ENCODE results near the gene TNS3. TPM values are rescaled to one million over a fixed set of nuclear protein-coding genes. Genes with fewer than 3 reads are reported as not detected.

Gene TNS3
- total RNA-seq, 1 experiment from 2014 or later: 533 TPM

DNA sequence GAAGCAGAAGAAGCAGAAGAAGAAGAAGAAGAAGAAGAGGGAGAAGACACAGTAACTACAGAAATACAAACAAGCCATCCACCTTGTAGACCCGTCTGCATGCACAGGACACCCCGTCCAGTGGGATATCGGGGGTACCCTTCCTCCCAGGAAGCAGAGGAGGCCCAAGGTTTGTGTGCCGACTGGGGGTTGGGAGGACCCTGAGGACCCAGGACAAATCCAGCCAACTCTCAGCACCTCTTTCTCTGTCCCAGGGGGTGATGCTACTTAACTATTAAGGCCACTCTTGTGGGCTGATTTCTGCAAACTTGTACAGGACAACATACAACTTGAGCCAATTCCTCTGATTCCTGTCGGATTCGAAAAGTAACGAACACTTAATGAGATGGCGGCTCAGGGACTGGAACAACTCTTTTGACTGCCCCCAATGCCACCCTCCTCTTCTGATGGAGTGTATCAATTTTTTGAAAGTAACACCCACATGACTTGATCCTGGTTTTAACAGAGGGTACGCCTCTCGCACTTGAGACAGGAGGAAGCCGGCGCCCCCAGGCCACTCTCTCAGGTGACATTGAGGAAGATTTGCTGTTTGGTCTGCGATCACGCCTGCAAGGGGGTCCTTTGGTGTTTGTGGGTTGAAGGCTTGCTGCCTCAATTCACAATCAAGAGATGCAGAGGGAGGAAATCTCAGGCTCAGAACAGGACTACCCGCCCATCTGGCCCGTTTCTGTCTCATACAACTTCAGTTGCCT lies 192.6 kb downstream of the TNS3 start:
- no peak for ATAC-seq
- intact Hi-C loops (cut with micrococcal nuclease; ENCODE audit: unreplicated experiment): no loop called here

DNA sequence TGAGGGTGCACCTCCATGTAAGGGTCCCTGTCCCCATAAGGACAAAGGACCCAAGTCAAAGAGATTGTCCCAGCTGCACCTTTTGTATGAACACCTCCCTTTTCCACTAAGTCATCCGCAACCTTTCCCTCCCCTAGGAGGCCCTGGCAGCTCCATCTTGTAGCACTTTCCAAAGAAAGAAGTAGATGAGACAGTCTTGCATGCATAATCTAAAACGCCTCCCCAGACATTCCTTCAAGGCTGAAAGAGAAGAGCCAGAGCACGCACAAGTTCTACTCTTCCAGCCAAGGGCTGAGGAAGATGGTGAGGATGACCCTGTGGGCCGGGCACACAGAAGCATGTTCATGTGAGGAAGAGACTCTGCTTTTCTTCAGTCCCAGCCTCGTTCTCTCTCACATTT lies 194.4 kb downstream of the TNS3 start:
- ATAC-seq (no peak), DNase-seq (ENCODE audit: low read depth, low spot score) (no peak)
- peaks cover 54% of the 10 kb centered on the region for H3K4me1 ChIP-seq (ENCODE audit: control insufficient read depth, insufficient read depth, low read length)
- no peaks in the 10 kb centered on the region for H3K9me3 ChIP-seq (ENCODE audit: control insufficient read depth, insufficient read depth, low read depth, low read length)
- in situ Hi-C loops (cut with HindIII; ENCODE audit: low pct_unique_long_range_greater_than_20kb, low sequenced_read_pairs): no loop called here
- peaks cover 45% of the 10 kb centered on the region for H3K36me3 ChIP-seq (ENCODE audit: control insufficient read depth, insufficient read depth, low read length)
- H3K27ac ChIP-seq (ENCODE audit: low read length): no peak overlapping the region
- no peaks in the 10 kb centered on the region for H3K27me3 ChIP-seq (ENCODE audit: control insufficient read depth, insufficient read depth, low read length)
- ChIA-PET POLR2A (no interaction called here), CTCF (no interaction called here)
- H3K4me3 ChIP-seq (ENCODE audit: low read depth in 2 of 2, low read length in 2 of 2): no peak overlapping the region
- intact Hi-C loops (cut with micrococcal nuclease; ENCODE audit: unreplicated experiment): no loop called here
- no TSS peak for BruUV-seq (replicated peaks)
- TF ChIP-seq TCF7L2 (IDR thresholded peaks at IDR 0.05; ENCODE audit: low read depth, low read length): no peak
- TF ChIP-seq, protein P1, sequence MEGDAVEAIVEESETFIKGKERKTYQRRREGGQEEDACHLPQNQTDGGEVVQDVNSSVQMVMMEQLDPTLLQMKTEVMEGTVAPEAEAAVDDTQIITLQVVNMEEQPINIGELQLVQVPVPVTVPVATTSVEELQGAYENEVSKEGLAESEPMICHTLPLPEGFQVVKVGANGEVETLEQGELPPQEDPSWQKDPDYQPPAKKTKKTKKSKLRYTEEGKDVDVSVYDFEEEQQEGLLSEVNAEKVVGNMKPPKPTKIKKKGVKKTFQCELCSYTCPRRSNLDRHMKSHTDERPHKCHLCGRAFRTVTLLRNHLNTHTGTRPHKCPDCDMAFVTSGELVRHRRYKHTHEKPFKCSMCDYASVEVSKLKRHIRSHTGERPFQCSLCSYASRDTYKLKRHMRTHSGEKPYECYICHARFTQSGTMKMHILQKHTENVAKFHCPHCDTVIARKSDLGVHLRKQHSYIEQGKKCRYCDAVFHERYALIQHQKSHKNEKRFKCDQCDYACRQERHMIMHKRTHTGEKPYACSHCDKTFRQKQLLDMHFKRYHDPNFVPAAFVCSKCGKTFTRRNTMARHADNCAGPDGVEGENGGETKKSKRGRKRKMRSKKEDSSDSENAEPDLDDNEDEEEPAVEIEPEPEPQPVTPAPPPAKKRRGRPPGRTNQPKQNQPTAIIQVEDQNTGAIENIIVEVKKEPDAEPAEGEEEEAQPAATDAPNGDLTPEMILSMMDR (IDR thresholded peaks at IDR 0.05): no peak
- TF ChIP-seq, protein P2, sequence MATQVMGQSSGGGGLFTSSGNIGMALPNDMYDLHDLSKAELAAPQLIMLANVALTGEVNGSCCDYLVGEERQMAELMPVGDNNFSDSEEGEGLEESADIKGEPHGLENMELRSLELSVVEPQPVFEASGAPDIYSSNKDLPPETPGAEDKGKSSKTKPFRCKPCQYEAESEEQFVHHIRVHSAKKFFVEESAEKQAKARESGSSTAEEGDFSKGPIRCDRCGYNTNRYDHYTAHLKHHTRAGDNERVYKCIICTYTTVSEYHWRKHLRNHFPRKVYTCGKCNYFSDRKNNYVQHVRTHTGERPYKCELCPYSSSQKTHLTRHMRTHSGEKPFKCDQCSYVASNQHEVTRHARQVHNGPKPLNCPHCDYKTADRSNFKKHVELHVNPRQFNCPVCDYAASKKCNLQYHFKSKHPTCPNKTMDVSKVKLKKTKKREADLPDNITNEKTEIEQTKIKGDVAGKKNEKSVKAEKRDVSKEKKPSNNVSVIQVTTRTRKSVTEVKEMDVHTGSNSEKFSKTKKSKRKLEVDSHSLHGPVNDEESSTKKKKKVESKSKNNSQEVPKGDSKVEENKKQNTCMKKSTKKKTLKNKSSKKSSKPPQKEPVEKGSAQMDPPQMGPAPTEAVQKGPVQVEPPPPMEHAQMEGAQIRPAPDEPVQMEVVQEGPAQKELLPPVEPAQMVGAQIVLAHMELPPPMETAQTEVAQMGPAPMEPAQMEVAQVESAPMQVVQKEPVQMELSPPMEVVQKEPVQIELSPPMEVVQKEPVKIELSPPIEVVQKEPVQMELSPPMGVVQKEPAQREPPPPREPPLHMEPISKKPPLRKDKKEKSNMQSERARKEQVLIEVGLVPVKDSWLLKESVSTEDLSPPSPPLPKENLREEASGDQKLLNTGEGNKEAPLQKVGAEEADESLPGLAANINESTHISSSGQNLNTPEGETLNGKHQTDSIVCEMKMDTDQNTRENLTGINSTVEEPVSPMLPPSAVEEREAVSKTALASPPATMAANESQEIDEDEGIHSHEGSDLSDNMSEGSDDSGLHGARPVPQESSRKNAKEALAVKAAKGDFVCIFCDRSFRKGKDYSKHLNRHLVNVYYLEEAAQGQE (IDR thresholded peaks at IDR 0.05; ENCODE audit: insufficient read depth in 1 of 2, low read depth in 2 of 2, low read length in 1 of 2): no peak
- TF ChIP-seq POLR2AphosphoS5 (IDR thresholded peaks at IDR 0.05; ENCODE audit: low read depth, low read length): no peak
- TF ChIP-seq SIN3A (IDR thresholded peaks at IDR 0.05; ENCODE audit: borderline replicate concordance, insufficient read depth, low read depth, low read length): no peak

More for the DNA sequence above, 192.6 kb downstream of the TNS3 start:
- H3K27ac ChIP-seq (ENCODE audit: low read length): no peak overlapping the region
- in situ Hi-C loops (cut with HindIII; ENCODE audit: low pct_unique_long_range_greater_than_20kb, low sequenced_read_pairs): no loop called here
- H3K4me3 ChIP-seq (ENCODE audit: low read depth in 2 of 2, low read length in 2 of 2): no peak overlapping the region
- BruUV-seq (replicated peaks): no TSS peak
- ChIA-PET POLR2A (no interaction called here), CTCF (no interaction called here)
- peaks cover 35% of the 10 kb centered on the region for H3K4me1 ChIP-seq (ENCODE audit: control insufficient read depth, insufficient read depth, low read length)
- H3K9me3 ChIP-seq (ENCODE audit: control insufficient read depth, insufficient read depth, low read depth, low read length): no peaks in the 10 kb centered on the region
- TF ChIP-seq, protein P2 (IDR thresholded peaks at IDR 0.05; ENCODE audit: insufficient read depth in 1 of 2, low read depth in 2 of 2, low read length in 1 of 2): no peak
- no peak for TF ChIP-seq TCF7L2 (IDR thresholded peaks at IDR 0.05; ENCODE audit: low read depth, low read length)
- no peak for TF ChIP-seq SIN3A (IDR thresholded peaks at IDR 0.05; ENCODE audit: borderline replicate concordance, insufficient read depth, low read depth, low read length)
- TF ChIP-seq, protein P1 (IDR thresholded peaks at IDR 0.05): no peak
- TF ChIP-seq POLR2AphosphoS5 (IDR thresholded peaks at IDR 0.05; ENCODE audit: low read depth, low read length): no peak
- DNase-seq (ENCODE audit: low read depth, low spot score): no peak
- H3K27me3 ChIP-seq (ENCODE audit: control insufficient read depth, insufficient read depth, low read length): no peaks in the 10 kb centered on the region
- H3K36me3 ChIP-seq (ENCODE audit: control insufficient read depth, insufficient read depth, low read length): peaks cover 54% of the 10 kb centered on the region
